WTC11 (cell line): Measurements from ENCODE around the gene NAALADL2. TPM values are rescaled to one million over a fixed set of nuclear protein-coding genes. Genes with fewer than 3 reads are reported as not detected.

ENCODE experiments used
- ATAC-seq: fragments of 200-7000 bp; cut with Tn5 transposase; 2 replicates; pipeline ENCODE4 v1.10.0; 2021; ENCODE audit warnings: mild to moderate bottlenecking, moderate library complexity
- CTCF ChIA-PET: fragments of 300-600 bp; sonication (Branson Sonifier 250); formaldehyde crosslinking; loops from one replicate; lab custom pipeline; 2021; ENCODE audit warnings: antibody characterized with exemption; lab: Charles Lee
- POLR2A ChIA-PET: fragments of 350-600 bp; sonication (Branson Sonifier 250); formaldehyde crosslinking; loops from one replicate; lab custom pipeline; 2021; ENCODE audit warnings: antibody characterized with exemption; lab: Charles Lee
- DNase-seq: peaks from one replicate; pipeline ENCODE4 v3.0.0; 2021; ENCODE audit warnings: low spot score
- H3K27ac Mint-ChIP-seq: 2 replicates; pipeline ENCODE4 v1.8.0; 2021; ENCODE audit warnings: mixed read lengths
- H3K27me3 Mint-ChIP-seq: 2 replicates; pipeline ENCODE4 v1.8.0; 2021; ENCODE audit warnings: low read depth, mild to moderate bottlenecking, moderate library complexity, mixed read lengths
- H3K36me3 Mint-ChIP-seq: 2 replicates; pipeline ENCODE4 v1.8.0; 2021; ENCODE audit warnings: mixed read lengths
- H3K4me1 Mint-ChIP-seq: 2 replicates; pipeline ENCODE4 v1.8.0; 2022; ENCODE audit warnings: mixed read lengths
- H3K4me3 Mint-ChIP-seq: 2 replicates; pipeline ENCODE4 v1.8.0; 2021; ENCODE audit warnings: mild to moderate bottlenecking, moderate library complexity, mixed read lengths
- H3K9me3 Mint-ChIP-seq: 2 replicates; pipeline ENCODE4 v1.8.0; 2021; ENCODE audit warnings: mixed read lengths
- EMX1 ChIP-seq: fragments of 250-450 bp; sonication (Bioruptor Pico); IDR thresholded peaks from 2 replicates; pipeline ENCODE4 v1.8.0; 2021; ENCODE audit warnings: mild to moderate bottlenecking
- ESRRA ChIP-seq: sonication (generic); formaldehyde crosslinking; IDR thresholded peaks from 2 replicates; pipeline ENCODE4 v1.8.1; 2022; ENCODE audit warnings: mild to moderate bottlenecking, missing genetic modification reagents, borderline replicate concordance
- FOXK1 ChIP-seq: sonication (generic); formaldehyde crosslinking; IDR thresholded peaks from 2 replicates; pipeline ENCODE4 v1.8.0; 2022; ENCODE audit warnings: mild to moderate bottlenecking, moderate library complexity, missing genetic modification reagents
- IRF2 ChIP-seq: sonication (generic); formaldehyde crosslinking; IDR thresholded peaks from 2 replicates; pipeline ENCODE4 v1.8.0; 2022; ENCODE audit warnings: low read depth, missing genetic modification reagents, borderline replicate concordance
- JAZF1 ChIP-seq: fragments of 250-450 bp; sonication (Bioruptor Pico); IDR thresholded peaks from 2 replicates; pipeline ENCODE4 v1.9.0; 2021; ENCODE audit warnings: moderate library complexity, mild to moderate bottlenecking, inconsistent platforms
- JUN ChIP-seq: sonication (generic); formaldehyde crosslinking; IDR thresholded peaks from 2 replicates; pipeline ENCODE4 v1.8.0; 2023; ENCODE audit warnings: mild to moderate bottlenecking, missing genetic modification reagents
- KAT7 ChIP-seq: sonication (generic); formaldehyde crosslinking; IDR thresholded peaks from 2 replicates; pipeline ENCODE4 v1.8.1; 2023; ENCODE audit warnings: missing genetic modification reagents, mild to moderate bottlenecking, borderline replicate concordance
- MXD4 ChIP-seq: fragments of 250-450 bp; sonication (Bioruptor Pico); IDR thresholded peaks from 2 replicates; pipeline ENCODE4 v1.8.0; 2021; ENCODE audit warnings: mild to moderate bottlenecking, moderate library complexity, borderline replicate concordance
- MYBL2 ChIP-seq: sonication (generic); formaldehyde crosslinking; IDR thresholded peaks from 2 replicates; pipeline ENCODE4 v1.8.1; 2023; ENCODE audit warnings: mild to moderate bottlenecking, moderate library complexity, missing genetic modification reagents
- NFE2L1 ChIP-seq: sonication (generic); formaldehyde crosslinking; IDR thresholded peaks from 2 replicates; pipeline ENCODE4 v1.8.1; 2023; ENCODE audit warnings: missing genetic modification reagents
- NFYB ChIP-seq: sonication (generic); formaldehyde crosslinking; conservative IDR thresholded peaks from 2 replicates; pipeline ENCODE4 v1.8.0; 2022; ENCODE audit warnings: low read depth, missing genetic modification reagents
- NR3C1 ChIP-seq: sonication (generic); formaldehyde crosslinking; conservative IDR thresholded peaks from 2 replicates; pipeline ENCODE4 v1.8.1; 2023; ENCODE audit warnings: low read depth, mild to moderate bottlenecking, missing genetic modification reagents
- PRRX2 ChIP-seq: fragments of 250-450 bp; sonication (Bioruptor Pico); IDR thresholded peaks from 2 replicates; pipeline ENCODE4 v1.8.0; 2021; ENCODE audit warnings: mild to moderate bottlenecking
- SMAD4 ChIP-seq: sonication (generic); formaldehyde crosslinking; IDR thresholded peaks from 2 replicates; pipeline ENCODE4 v1.8.0; 2022; ENCODE audit warnings: mild to moderate bottlenecking, missing genetic modification reagents
- TP53 ChIP-seq: sonication (generic); formaldehyde crosslinking; IDR thresholded peaks from 2 replicates; pipeline ENCODE4 v1.8.1; 2023; ENCODE audit warnings: mild to moderate bottlenecking, missing genetic modification reagents
- ZMAT4 ChIP-seq: fragments of 250-450 bp; sonication (Bioruptor Pico); IDR thresholded peaks from 2 replicates; pipeline ENCODE4 v1.9.0; 2021; ENCODE audit warnings: mild to moderate bottlenecking
- ZNF219 ChIP-seq: sonication (generic); formaldehyde crosslinking; IDR thresholded peaks from 2 replicates; pipeline ENCODE4 v1.8.0; 2023; ENCODE audit warnings: missing genetic modification reagents, mild to moderate bottlenecking, borderline replicate concordance
- ZNF232 ChIP-seq: sonication (generic); formaldehyde crosslinking; IDR thresholded peaks from 2 replicates; pipeline ENCODE4 v1.8.0; 2022; ENCODE audit warnings: mild to moderate bottlenecking, missing genetic modification reagents
- ZNF281 ChIP-seq: sonication (generic); formaldehyde crosslinking; IDR thresholded peaks from 2 replicates; pipeline ENCODE4 v1.8.0; 2023; ENCODE audit warnings: mild to moderate bottlenecking, missing genetic modification reagents
- ZNF416 ChIP-seq: fragments of 250-450 bp; sonication (Bioruptor Pico); IDR thresholded peaks from 2 replicates; pipeline ENCODE4 v1.9.0; 2021; ENCODE audit warnings: mild to moderate bottlenecking, inconsistent platforms
- total RNA-seq: library from RNA; stranded (reverse); gene quantifications from 3 replicates; pipeline ENCODE4 v1.2.3, GENCODE V29; 2021
- TF ChIP-seq, protein P1 (sequence below): sonication (generic); formaldehyde crosslinking; IDR thresholded peaks from 2 replicates; pipeline ENCODE4 v1.8.1; 2022; ENCODE audit warnings: missing genetic modification reagents, borderline replicate concordance
- TF ChIP-seq, protein P2 (sequence below): sonication (generic); formaldehyde crosslinking; IDR thresholded peaks from 2 replicates; pipeline ENCODE4 v1.8.0; 2022; ENCODE audit warnings: mild to moderate bottlenecking, missing genetic modification reagents

NAALADL2 gene
- total RNA-seq, 1 experiment from 2014 or later, result 1.2 TPM

DNA sequence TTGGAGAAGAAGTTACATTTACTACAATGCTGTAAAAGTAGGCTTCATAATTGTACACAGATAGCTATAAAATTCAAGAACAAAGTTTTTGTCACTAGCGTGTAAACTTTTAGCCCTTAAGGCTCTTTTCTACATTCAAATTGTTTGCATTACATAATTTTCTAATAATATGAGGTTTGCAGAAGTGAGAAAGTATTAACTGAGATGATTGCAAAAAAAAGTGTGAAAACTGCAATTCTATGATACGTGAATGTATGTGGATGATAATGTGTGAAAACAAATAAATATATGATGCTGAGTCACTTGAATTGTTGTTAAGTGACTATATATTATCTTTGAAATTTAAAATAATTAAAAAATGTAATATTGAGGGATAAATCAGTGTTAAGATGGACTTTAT, 557.5 kb downstream of the NAALADL2 start:
- ATAC-seq (no peak), DNase-seq (no peak)
- ChIA-PET POLR2A (no interaction called here), CTCF (no interaction called here)
- Mint-ChIP-seq H3K4me1 (peaks cover 8% of the 10 kb centered on the region), H3K36me3 (no peaks in the 10 kb centered on the region), H3K4me3 (no peak overlapping the region), H3K9me3 (no peaks in the 10 kb centered on the region), H3K27me3 (no peaks in the 10 kb centered on the region), H3K27ac (no peak overlapping the region)
- TF ChIP-seq NFE2L1 (CRISPR knock-in tag) (no peak), IRF2 (no peak), MXD4 (CRISPR knock-in tag) (no peak), EMX1 (no peak), ESRRA (no peak), PRRX2 (CRISPR knock-in tag) (no peak), JUN (CRISPR knock-in tag) (no peak), NFYB (CRISPR knock-in tag) (no peak)
- TF ChIP-seq, protein P1, sequence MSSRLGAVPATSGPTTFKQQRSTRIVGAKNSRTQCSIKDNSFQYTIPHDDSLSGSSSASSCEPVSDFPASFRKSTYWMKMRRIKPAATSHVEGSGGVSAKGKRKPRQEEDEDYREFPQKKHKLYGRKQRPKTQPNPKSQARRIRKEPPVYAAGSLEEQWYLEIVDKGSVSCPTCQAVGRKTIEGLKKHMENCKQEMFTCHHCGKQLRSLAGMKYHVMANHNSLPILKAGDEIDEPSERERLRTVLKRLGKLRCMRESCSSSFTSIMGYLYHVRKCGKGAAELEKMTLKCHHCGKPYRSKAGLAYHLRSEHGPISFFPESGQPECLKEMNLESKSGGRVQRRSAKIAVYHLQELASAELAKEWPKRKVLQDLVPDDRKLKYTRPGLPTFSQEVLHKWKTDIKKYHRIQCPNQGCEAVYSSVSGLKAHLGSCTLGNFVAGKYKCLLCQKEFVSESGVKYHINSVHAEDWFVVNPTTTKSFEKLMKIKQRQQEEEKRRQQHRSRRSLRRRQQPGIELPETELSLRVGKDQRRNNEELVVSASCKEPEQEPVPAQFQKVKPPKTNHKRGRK (CRISPR knock-in tag), result no peak

GRCh38 chr3:175417426-175417825, 558.3 kb downstream of the NAALADL2 start:
- DNase-seq (no peak), ATAC-seq (no peak)
- TF ChIP-seq SMAD4 (CRISPR knock-in tag), result no peak
- TF ChIP-seq JAZF1 (CRISPR knock-in tag), result no peak
- TF ChIP-seq KAT7, result no peak
- TF ChIP-seq FOXK1 (CRISPR knock-in tag), result no peak
- TF ChIP-seq ZNF232 (CRISPR knock-in tag), result no peak
- TF ChIP-seq, protein P2, sequence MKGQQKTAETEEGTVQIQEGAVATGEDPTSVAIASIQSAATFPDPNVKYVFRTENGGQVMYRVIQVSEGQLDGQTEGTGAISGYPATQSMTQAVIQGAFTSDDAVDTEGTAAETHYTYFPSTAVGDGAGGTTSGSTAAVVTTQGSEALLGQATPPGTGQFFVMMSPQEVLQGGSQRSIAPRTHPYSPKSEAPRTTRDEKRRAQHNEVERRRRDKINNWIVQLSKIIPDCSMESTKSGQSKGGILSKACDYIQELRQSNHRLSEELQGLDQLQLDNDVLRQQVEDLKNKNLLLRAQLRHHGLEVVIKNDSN (CRISPR knock-in tag), result no peak
- TF ChIP-seq ZMAT4, result no peak
- no peak for TF ChIP-seq ZNF219
- no peak for TF ChIP-seq ZNF416 (CRISPR knock-in tag)
- no peak for TF ChIP-seq ZNF281 (CRISPR knock-in tag)
- no peak for TF ChIP-seq TP53
- TF ChIP-seq NFE2L1 (CRISPR knock-in tag), result no peak
- no peak for TF ChIP-seq JUN (CRISPR knock-in tag)
- TF ChIP-seq NR3C1 (CRISPR knock-in tag), result no peak
- no peak for TF ChIP-seq MYBL2 (CRISPR knock-in tag)
- H3K9me3 Mint-ChIP-seq, result no peaks in the 10 kb centered on the region
- POLR2A ChIA-PET, result no interaction called here
- peaks cover 6% of the 10 kb centered on the region for H3K4me1 Mint-ChIP-seq
- no peak overlapping the region for H3K4me3 Mint-ChIP-seq
- H3K27me3 Mint-ChIP-seq, result no peaks in the 10 kb centered on the region
- no peaks in the 10 kb centered on the region for H3K36me3 Mint-ChIP-seq
- CTCF ChIA-PET, result no interaction called here
- no peak overlapping the region for H3K27ac Mint-ChIP-seq
